Activated effector memory CD4-positive, alpha-beta T cell treated with anti-CD3 and anti-CD28 coated beads, Interleukin-2, amount 50 U/mL, for 16 hours (primary cell): ENCODE data around the gene SERPINB8.

Source experiments
- DNase-seq: peaks from one replicate; pipeline ENCODE4 v3.0.0-alpha.2; 2020

Gene SERPINB8

GRCh38 chr18:64019922-64020756 is 50.3 kb downstream of the SERPINB8 start:
- DNase-seq = no peak

GRCh38 chr18:64026350-64026749 is 56.5 kb downstream of the SERPINB8 start:
- DNase-seq = no peak

GRCh38 chr18:64027931-64028695 is 58.2 kb downstream of the SERPINB8 start:
- no peak for DNase-seq

GRCh38 chr18:64029096-64029495 is 59.2 kb downstream of the SERPINB8 start:
- DNase-seq = no peak

- DNase-seq = no peak
Observed at GRCh38 chr18:64031411-64031810, 61.5 kb downstream of the SERPINB8 start.

GRCh38 chr18:64032312-64032711 is 62.4 kb downstream of the SERPINB8 start:
- no peak for DNase-seq

GRCh38 chr18:64037812-64038414 is 68.0 kb downstream of the SERPINB8 start:
- no peak for DNase-seq
